Measurements from ENCODE around the gene SLC25A34.

SLC25A34 gene

GRCh38 chr1:15753776-15754175, 17.7 kb downstream of the SLC25A34 start:
- TF ChIP-seq CTCF (IDR thresholded peaks at IDR 0.05; ENCODE audit: low read depth, low read length), result no peak
- H3K4me3 ChIP-seq (ENCODE audit: low read depth, low read length), result no peak overlapping the region

DNA sequence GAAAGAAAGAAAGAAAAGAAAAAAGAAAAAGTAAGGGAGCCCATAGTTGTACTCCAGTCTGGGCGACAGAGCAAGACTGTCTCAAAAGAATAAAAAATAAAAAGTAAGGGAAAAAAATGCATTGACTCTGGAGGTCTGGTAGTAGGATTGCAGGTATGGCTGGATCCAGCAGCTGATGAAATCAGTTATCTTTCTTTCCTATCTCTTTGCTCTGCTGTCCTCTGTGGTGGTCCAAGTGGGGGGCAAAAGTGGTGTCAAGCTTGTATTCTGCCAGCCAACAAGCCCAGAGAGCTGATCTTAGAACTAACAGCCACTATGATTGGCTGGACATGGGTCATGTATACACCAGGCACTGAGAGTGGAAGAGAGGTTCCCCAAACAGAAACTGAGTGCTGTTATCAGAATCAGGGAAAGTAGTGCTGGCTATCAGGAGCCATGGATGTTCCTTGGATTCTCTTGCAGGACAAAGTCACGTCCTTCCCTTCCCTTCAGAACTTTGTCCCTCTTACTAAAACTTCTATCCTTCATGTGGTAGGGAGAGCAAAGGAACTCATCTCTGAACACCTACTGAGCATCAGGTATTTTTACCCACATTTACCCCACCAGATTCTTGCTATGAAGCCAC, 19.1 kb downstream of the SLC25A34 start:
- no peak overlapping the region for H3K4me3 ChIP-seq (ENCODE audit: low read depth, low read length)
- TF ChIP-seq CTCF (IDR thresholded peaks at IDR 0.05; ENCODE audit: low read depth, low read length), result no peak

- TF ChIP-seq CTCF (IDR thresholded peaks at IDR 0.05; ENCODE audit: low read depth, low read length), result no peak
- H3K4me3 ChIP-seq (ENCODE audit: low read depth, low read length), result no peak overlapping the region
Observed at GRCh38 chr1:15755646-15756040, 19.6 kb downstream of the SLC25A34 start.

GRCh38 chr1:15756143-15757015, 20.3 kb downstream of the SLC25A34 start:
- no peak overlapping the region for H3K4me3 ChIP-seq (ENCODE audit: low read depth, low read length)
- TF ChIP-seq CTCF (IDR thresholded peaks at IDR 0.05; ENCODE audit: low read depth, low read length), result no peak

GRCh38 chr1:15757016-15757543, 21.0 kb downstream of the SLC25A34 start:
- H3K4me3 ChIP-seq (ENCODE audit: low read depth, low read length), result no peak overlapping the region
- TF ChIP-seq CTCF (IDR thresholded peaks at IDR 0.05; ENCODE audit: low read depth, low read length), result no peak

- no peak for TF ChIP-seq CTCF (IDR thresholded peaks at IDR 0.05; ENCODE audit: low read depth, low read length)
- H3K4me3 ChIP-seq (ENCODE audit: low read depth, low read length), result peak overlapping the region; percentile 81
Observed at GRCh38 chr1:15757575-15758342, 21.7 kb downstream of the SLC25A34 start.
